GM18873 (cell line): ENCODE data around the gene SERPINA4.
"Not testable (repeated sequence)": the region's sequence is repeated elsewhere in the genome, so short reads cannot be mapped to it uniquely, and the experiment has no call there.

Source experiments
- ATAC-seq: cut with Tn5 transposase; IDR thresholded peaks from one replicate; pipeline ENCODE4 v1.9.1; 2021; ENCODE audit warnings: mild to moderate bottlenecking, moderate library complexity, moderate number of reproducible peaks; ENCODE audit not compliant: unreplicated experiment, low FRiP score

Gene SERPINA4

GRCh38 chr14:94584591-94585280, 23.5 kb downstream of the SERPINA4 start:
- no peak for ATAC-seq

- ATAC-seq = no peak
Measured at GRCh38 chr14:94586635-94587034, 25.4 kb downstream of the SERPINA4 start.

GRCh38 chr14:94588311-94588710, 27.1 kb downstream of the SERPINA4 start:
- ATAC-seq = no peak

- ATAC-seq = no peak
Measured at GRCh38 chr14:94591073-94591472, 29.8 kb downstream of the SERPINA4 start.

- ATAC-seq = no peak
Measured at GRCh38 chr14:94591871-94592270, 30.6 kb downstream of the SERPINA4 start.

GRCh38 chr14:94592457-94592856, 31.2 kb downstream of the SERPINA4 start:
- ATAC-seq = no peak

- ATAC-seq = no peak
Measured at GRCh38 chr14:94593376-94593748, 32.1 kb downstream of the SERPINA4 start.

- ATAC-seq = no peak
Measured at GRCh38 chr14:94593749-94594431, 32.6 kb downstream of the SERPINA4 start.

GRCh38 chr14:94594441-94594840, 33.2 kb downstream of the SERPINA4 start:
- ATAC-seq = no peak

- no peak for ATAC-seq
Measured at GRCh38 chr14:94595912-94596311, 34.7 kb downstream of the SERPINA4 start.

- ATAC-seq = no peak
Measured at GRCh38 chr14:94596361-94596760, 35.1 kb downstream of the SERPINA4 start.

GRCh38 chr14:94597788-94598187, 36.5 kb downstream of the SERPINA4 start:
- ATAC-seq = no peak

- no peak for ATAC-seq
Measured at GRCh38 chr14:94598506-94598815, 37.2 kb downstream of the SERPINA4 start.

- ATAC-seq = no peak
Measured at GRCh38 chr14:94598816-94599655, 37.8 kb downstream of the SERPINA4 start.

- ATAC-seq = no peak
Measured at GRCh38 chr14:94599656-94600004, 38.4 kb downstream of the SERPINA4 start.

- no peak for ATAC-seq
Measured at GRCh38 chr14:94600148-94600545, 38.9 kb downstream of the SERPINA4 start.

- no peak for ATAC-seq
Measured at GRCh38 chr14:94601884-94602391, 40.7 kb downstream of the SERPINA4 start.

GRCh38 chr14:94602722-94603121, 41.5 kb downstream of the SERPINA4 start:
- ATAC-seq = no peak

GRCh38 chr14:94605361-94605760, 44.1 kb downstream of the SERPINA4 start:
- no peak for ATAC-seq

GRCh38 chr14:94608966-94609365, 47.7 kb downstream of the SERPINA4 start:
- ATAC-seq = not testable (repeated sequence)

- no peak for ATAC-seq
Measured at GRCh38 chr14:94611179-94611578, 49.9 kb downstream of the SERPINA4 start.
